H9 (cell line): ENCODE results near the gene STK32C. TPM values are rescaled to one million over a fixed set of nuclear protein-coding genes. Genes with fewer than 3 reads are reported as not detected.

ENCODE experiments used
- DNase-seq: peaks from one replicate; pipeline ENCODE4 v3.0.0-alpha.2; 2017
- H2AFZ ChIP-seq: one replicate; pipeline ENCODE4 v1.6.1; 2013; ENCODE audit warnings: mild to moderate bottlenecking, low read length, control low read depth, moderate library complexity
- H2AK5ac ChIP-seq: 2 replicates; pipeline ENCODE4 v1.6.1; 2013; ENCODE audit warnings: low read length, control low read depth, mixed read lengths; ENCODE audit not compliant: insufficient read length
- H2BK120ac ChIP-seq: one replicate; pipeline ENCODE4 v1.6.1; 2013; ENCODE audit warnings: low read depth, mild to moderate bottlenecking, low read length, control low read depth, inconsistent platforms; ENCODE audit not compliant: poor library complexity, severe bottlenecking
- H2BK12ac ChIP-seq: 2 replicates; pipeline ENCODE4 v1.6.1; 2013; ENCODE audit warnings: low read length, control low read depth, mixed read lengths, low read depth; ENCODE audit not compliant: insufficient read length
- H2BK15ac ChIP-seq: 2 replicates; pipeline ENCODE4 v1.6.1; 2013; ENCODE audit warnings: low read depth, low read length, control low read depth
- H2BK20ac ChIP-seq: one replicate; pipeline ENCODE4 v1.6.1; 2013; ENCODE audit warnings: low read depth, mild to moderate bottlenecking, low read length, control low read depth, inconsistent platforms; ENCODE audit not compliant: poor library complexity, severe bottlenecking
- H2BK5ac ChIP-seq: 2 replicates; pipeline ENCODE4 v1.6.1; 2013; ENCODE audit warnings: low read length, control low read depth, mixed read lengths; ENCODE audit not compliant: insufficient read length
- H3K14ac ChIP-seq: 2 replicates; pipeline ENCODE4 v1.6.1; 2013; ENCODE audit warnings: low read length, control low read depth; ENCODE audit not compliant: insufficient read depth
- H3K18ac ChIP-seq: 2 replicates; pipeline ENCODE4 v1.6.1; 2013; ENCODE audit warnings: low read depth, mild to moderate bottlenecking, mixed read lengths, low read length, control low read depth; ENCODE audit not compliant: insufficient read length
- H3K23ac ChIP-seq: 2 replicates; pipeline ENCODE4 v1.6.1; 2013; ENCODE audit warnings: low read length, control low read depth, mixed read lengths, low read depth; ENCODE audit not compliant: insufficient read length
- H3K23me2 ChIP-seq: 2 replicates; pipeline ENCODE4 v1.6.1; 2013; ENCODE audit warnings: low read depth, mild to moderate bottlenecking, mixed read lengths, low read length, control low read depth; ENCODE audit not compliant: insufficient read length, poor library complexity, severe bottlenecking
- H3K27ac ChIP-seq: 2 replicates; pipeline ENCODE4 v1.5.1; 2013; ENCODE audit warnings: low read length, control low read depth, mixed read lengths, low read depth; ENCODE audit not compliant: insufficient read length
- H3K27me3 ChIP-seq: 2 replicates; pipeline ENCODE4 v1.6.1; 2013; ENCODE audit warnings: low read length, control low read depth, inconsistent platforms; ENCODE audit not compliant: insufficient read depth
- H3K4ac ChIP-seq: 2 replicates; pipeline ENCODE4 v1.6.1; 2013; ENCODE audit warnings: low read depth, mild to moderate bottlenecking, control low read depth, inconsistent platforms, low read length, moderate library complexity
- H3K4me1 ChIP-seq: 2 replicates; pipeline ENCODE4 v1.6.1; 2013; ENCODE audit warnings: low read length, control low read depth, inconsistent platforms; ENCODE audit not compliant: insufficient read depth
- H3K4me2 ChIP-seq: 2 replicates; pipeline ENCODE4 v1.6.1; 2013; ENCODE audit warnings: low read length, control low read depth, mixed read lengths; ENCODE audit not compliant: insufficient read length, insufficient read depth
- H3K56ac ChIP-seq: 2 replicates; pipeline ENCODE4 v1.6.1; 2013; ENCODE audit warnings: low read depth, mild to moderate bottlenecking, mixed read lengths, low read length, control low read depth; ENCODE audit not compliant: insufficient read length
- H3K79me1 ChIP-seq: 2 replicates; pipeline ENCODE4 v1.6.1; 2013; ENCODE audit warnings: low read depth, mild to moderate bottlenecking, moderate library complexity, low read length, control low read depth, inconsistent platforms; ENCODE audit not compliant: insufficient read depth, poor library complexity, severe bottlenecking
- H3K79me2 ChIP-seq: 2 replicates; pipeline ENCODE4 v1.6.1; 2013; ENCODE audit warnings: low read length, control low read depth, inconsistent platforms; ENCODE audit not compliant: insufficient read depth
- H3K9ac ChIP-seq: 2 replicates; pipeline ENCODE4 v1.6.1; 2013; ENCODE audit warnings: low read length, control low read depth, mixed read lengths; ENCODE audit not compliant: insufficient read length; ENCODE audit errors: extremely low read depth
- H3K9me3 ChIP-seq: one replicate; pipeline ENCODE4 v1.6.1; 2013; ENCODE audit warnings: low read depth, low read length, inconsistent platforms; ENCODE audit not compliant: control insufficient read depth
- H3T11ph ChIP-seq: one replicate; pipeline ENCODE4 v1.6.1; 2013; ENCODE audit warnings: mild to moderate bottlenecking, low read length, control low read depth, inconsistent platforms
- H4K20me1 ChIP-seq: one replicate; pipeline ENCODE4 v1.6.1; 2013; ENCODE audit not compliant: control insufficient read depth, insufficient read length, insufficient read depth
- H4K5ac ChIP-seq: 2 replicates; pipeline ENCODE4 v1.6.1; 2013; ENCODE audit warnings: low read depth, mild to moderate bottlenecking, mixed read lengths, low read length, control low read depth; ENCODE audit not compliant: insufficient read length
- H4K8ac ChIP-seq: replicated peaks from 2 replicates; pipeline ENCODE4 v1.6.1; 2013; ENCODE audit warnings: low read length, control low read depth, mixed read lengths, low read depth; ENCODE audit not compliant: insufficient read length
- H4K91ac ChIP-seq: 2 replicates; pipeline ENCODE4 v1.6.1; 2013; ENCODE audit warnings: low read depth, mild to moderate bottlenecking, moderate library complexity, mixed read lengths, low read length, control low read depth; ENCODE audit not compliant: insufficient read length
- H3K27ac Mint-ChIP-seq, 3 experiments: 2 replicates in 2 of 3; 3 replicates in 1 of 3; pipeline ENCODE4 v1.8.0; 2020 to 2021; ENCODE audit warnings: mixed read lengths in 3 of 3, mild to moderate bottlenecking in 1 of 3, moderate library complexity in 1 of 3
- H3K27me3 Mint-ChIP-seq: 2 replicates; pipeline ENCODE4 v1.8.0; 2021; ENCODE audit warnings: low read depth, mild to moderate bottlenecking, moderate library complexity, mixed read lengths
- H3K36me3 Mint-ChIP-seq, 3 experiments: 2 replicates in 2 of 3; 3 replicates in 1 of 3; pipeline ENCODE4 v1.8.0; 2020 to 2021; ENCODE audit warnings: low read depth in 3 of 3, mixed read lengths in 3 of 3; ENCODE audit not compliant: insufficient read depth in 1 of 3
- H3K4me1 Mint-ChIP-seq, 2 experiments: 2 replicates each; pipeline ENCODE4 v1.8.0; 2020; ENCODE audit warnings: mixed read lengths in 2 of 2
- H3K4me3 Mint-ChIP-seq, 2 experiments: 2 replicates in 1 of 2; 3 replicates in 1 of 2; pipeline ENCODE4 v1.8.0; 2020 to 2021; ENCODE audit warnings: mild to moderate bottlenecking in 2 of 2, mixed read lengths in 2 of 2, moderate library complexity in 1 of 2
- H3K9me3 Mint-ChIP-seq, 2 experiments: 2 replicates in 1 of 2; 3 replicates in 1 of 2; pipeline ENCODE4 v1.8.0; 2020; ENCODE audit warnings: mild to moderate bottlenecking in 2 of 2, mixed read lengths in 2 of 2, moderate library complexity in 1 of 2
- WGBS: extraction: QIAGEN DNeasy Blood & Tissue Kit; methylation state at CpG from one replicate; pipeline ENCODE4 v1.1.7; 2013; ENCODE audit warnings: missing lambda C conversion rate, low lambda C conversion rate, mixed read lengths; ENCODE audit not compliant: insufficient read length; ENCODE audit errors: extremely low coverage; 5-methylcytosine and 5-hydroxymethylcytosine counted together
- total RNA-seq: library from RNA; stranded (reverse); gene quantifications from 2 replicates; pipeline ENCODE4 v1.2.1, GENCODE V29; 2021
- TF ChIP-seq, protein P1 (sequence below): fragments of 200-600 bp; sonication (generic); conservative IDR thresholded peaks from 3 replicates; pipeline ENCODE4 v1.8.0; 2021; ENCODE audit warnings: antibody characterized with exemption, mild to moderate bottlenecking

STK32C gene
- total RNA-seq, 1 experiment from 2014 or later: 11.3 TPM

DNA sequence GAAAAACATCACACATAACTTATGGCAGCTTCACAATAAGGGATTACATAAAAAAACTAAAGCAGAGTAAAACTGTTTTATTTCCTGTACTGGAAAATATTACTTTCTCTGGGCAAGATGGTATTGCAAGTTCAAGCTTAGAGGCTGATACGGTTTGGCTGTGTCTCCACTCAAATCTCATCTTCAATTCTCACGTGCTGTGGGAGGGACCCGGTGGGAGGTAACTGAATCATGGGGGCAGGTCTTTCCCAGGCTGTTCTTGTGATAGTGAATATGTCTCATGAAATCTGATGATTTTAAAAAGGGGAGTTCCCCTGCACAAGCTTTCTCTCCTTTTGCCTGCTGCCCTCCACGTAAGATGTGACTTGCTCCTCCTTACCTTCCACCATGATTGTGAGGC is 19.2 kb upstream of the STK32C start:
- Histone ChIP-seq H4K91ac (no peak overlapping the region), H2BK5ac (no peak overlapping the region), H2BK15ac (no peak overlapping the region), H2AFZ (no peak overlapping the region), H4K8ac (no peak overlapping the region), H3K9me3 (no peaks in the 10 kb centered on the region), H3K23me2 (peaks cover 4% of the 10 kb centered on the region), H3K79me2 (peaks cover 11% of the 10 kb centered on the region), H2BK12ac (no peak overlapping the region), H2AK5ac (no peak overlapping the region), H3K18ac (no peak overlapping the region), H3K4me2 (no peak overlapping the region), H3K56ac (no peak overlapping the region), H4K20me1 (peaks cover 4% of the 10 kb centered on the region), H2BK20ac (no peak overlapping the region), H3K4ac (no peak overlapping the region), H3K23ac (no peak overlapping the region), H3K27me3 (no peaks in the 10 kb centered on the region), H4K5ac (no peak overlapping the region), H3K27ac (no peak overlapping the region), H3K14ac (no peak overlapping the region), H3T11ph (no peak overlapping the region), H3K4me1 (peaks cover 3% of the 10 kb centered on the region; the same call in 1 of the 2 replicates), H3K79me1 (peaks cover 3% of the 10 kb centered on the region), H2BK120ac (no peak overlapping the region), H3K9ac (no peak overlapping the region)
- Mint-ChIP-seq H3K9me3 (peaks cover 0 to 2% of the 10 kb centered on the region in 2 experiments; a peak in 2 of 5 replicates), H3K4me3 (no peak overlapping the region; a peak in 1 of 5 replicates), H3K27me3 (0 out of 2 replicates have a peak, but pooled peaks cover 2% of the 10 kb centered on the region), H3K27ac (peak overlapping the region in 1 of 3 experiments; percentile 62; a peak in 1 of 7 replicates), H3K36me3 (peaks cover 30 to 60% (median 38%) of the 10 kb centered on the region in 3 experiments), H3K4me1 (peaks cover 26 to 27% of the 10 kb centered on the region in 2 experiments)
- TF ChIP-seq, protein P1, sequence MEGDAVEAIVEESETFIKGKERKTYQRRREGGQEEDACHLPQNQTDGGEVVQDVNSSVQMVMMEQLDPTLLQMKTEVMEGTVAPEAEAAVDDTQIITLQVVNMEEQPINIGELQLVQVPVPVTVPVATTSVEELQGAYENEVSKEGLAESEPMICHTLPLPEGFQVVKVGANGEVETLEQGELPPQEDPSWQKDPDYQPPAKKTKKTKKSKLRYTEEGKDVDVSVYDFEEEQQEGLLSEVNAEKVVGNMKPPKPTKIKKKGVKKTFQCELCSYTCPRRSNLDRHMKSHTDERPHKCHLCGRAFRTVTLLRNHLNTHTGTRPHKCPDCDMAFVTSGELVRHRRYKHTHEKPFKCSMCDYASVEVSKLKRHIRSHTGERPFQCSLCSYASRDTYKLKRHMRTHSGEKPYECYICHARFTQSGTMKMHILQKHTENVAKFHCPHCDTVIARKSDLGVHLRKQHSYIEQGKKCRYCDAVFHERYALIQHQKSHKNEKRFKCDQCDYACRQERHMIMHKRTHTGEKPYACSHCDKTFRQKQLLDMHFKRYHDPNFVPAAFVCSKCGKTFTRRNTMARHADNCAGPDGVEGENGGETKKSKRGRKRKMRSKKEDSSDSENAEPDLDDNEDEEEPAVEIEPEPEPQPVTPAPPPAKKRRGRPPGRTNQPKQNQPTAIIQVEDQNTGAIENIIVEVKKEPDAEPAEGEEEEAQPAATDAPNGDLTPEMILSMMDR: no peak
- WGBS: no CpG with 5 or more reads among the region's 4 CpGs
- DNase-seq: no peak
